ENCODE results near the gene AMBRA1.
"Not testable (repeated sequence)": the region's sequence is repeated elsewhere in the genome, so short reads cannot be mapped to it uniquely, and the experiment has no call there.

Gene AMBRA1

GRCh38 chr11:46521961-46522681, 71.7 kb downstream of the AMBRA1 start:
- DNase-seq: no peak
- in situ Hi-C loops (cut with MboI; ENCODE audit: low pct_unique_long_range_greater_than_20kb, low sequenced_read_pairs): no loop called here

GRCh38 chr11:46520971-46521745, 72.7 kb downstream of the AMBRA1 start:
- no peak for DNase-seq
- in situ Hi-C loops (cut with MboI; ENCODE audit: low pct_unique_long_range_greater_than_20kb, low sequenced_read_pairs): no loop called here

GRCh38 chr11:46519351-46519750, 74.5 kb downstream of the AMBRA1 start:
- DNase-seq: no peak
- in situ Hi-C loops (cut with MboI; ENCODE audit: low pct_unique_long_range_greater_than_20kb, low sequenced_read_pairs): no loop called here

GRCh38 chr11:46518928-46519327, 74.9 kb downstream of the AMBRA1 start:
- in situ Hi-C loops (cut with MboI; ENCODE audit: low pct_unique_long_range_greater_than_20kb, low sequenced_read_pairs); DNase-seq: not testable (repeated sequence)

- no peak for DNase-seq
- in situ Hi-C loops (cut with MboI; ENCODE audit: low pct_unique_long_range_greater_than_20kb, low sequenced_read_pairs): no loop called here
Observed at GRCh38 chr11:46514370-46514769, 79.5 kb downstream of the AMBRA1 start.

- no peak for DNase-seq
- in situ Hi-C loops (cut with MboI; ENCODE audit: low pct_unique_long_range_greater_than_20kb, low sequenced_read_pairs): no loop called here
Observed at GRCh38 chr11:46513934-46514342, 79.9 kb downstream of the AMBRA1 start.

GRCh38 chr11:46512261-46512881, 81.5 kb downstream of the AMBRA1 start:
- DNase-seq: no peak
- in situ Hi-C loops (cut with MboI; ENCODE audit: low pct_unique_long_range_greater_than_20kb, low sequenced_read_pairs): no loop called here

- in situ Hi-C loops (cut with MboI; ENCODE audit: low pct_unique_long_range_greater_than_20kb, low sequenced_read_pairs): no loop called here
- no peak for DNase-seq
Observed at GRCh38 chr11:46511342-46511741, 82.5 kb downstream of the AMBRA1 start.

- in situ Hi-C loops (cut with MboI; ENCODE audit: low pct_unique_long_range_greater_than_20kb, low sequenced_read_pairs): no loop called here
- DNase-seq: no peak
Observed at GRCh38 chr11:46508360-46508759, 85.5 kb downstream of the AMBRA1 start.

- no peak for DNase-seq
- in situ Hi-C loops (cut with MboI; ENCODE audit: low pct_unique_long_range_greater_than_20kb, low sequenced_read_pairs): no loop called here
Observed at GRCh38 chr11:46506483-46506791, 87.4 kb downstream of the AMBRA1 start.

- no peak for DNase-seq
- in situ Hi-C loops (cut with MboI; ENCODE audit: low pct_unique_long_range_greater_than_20kb, low sequenced_read_pairs): no loop called here
Observed at GRCh38 chr11:46505741-46506482, 87.9 kb downstream of the AMBRA1 start.

- in situ Hi-C loops (cut with MboI; ENCODE audit: low pct_unique_long_range_greater_than_20kb, low sequenced_read_pairs): no loop called here
- no peak for DNase-seq
Observed at GRCh38 chr11:46504817-46505613, 88.8 kb downstream of the AMBRA1 start.

- no peak for DNase-seq
- in situ Hi-C loops (cut with MboI; ENCODE audit: low pct_unique_long_range_greater_than_20kb, low sequenced_read_pairs): no loop called here
Observed at GRCh38 chr11:46499821-46500220, 94.0 kb downstream of the AMBRA1 start.

GRCh38 chr11:46498968-46499367, 94.9 kb downstream of the AMBRA1 start:
- in situ Hi-C loops (cut with MboI; ENCODE audit: low pct_unique_long_range_greater_than_20kb, low sequenced_read_pairs): no loop called here
- DNase-seq: no peak

GRCh38 chr11:46498179-46498578, 95.6 kb downstream of the AMBRA1 start:
- in situ Hi-C loops (cut with MboI; ENCODE audit: low pct_unique_long_range_greater_than_20kb, low sequenced_read_pairs): no loop called here

GRCh38 chr11:46497498-46497897, 96.3 kb downstream of the AMBRA1 start:
- in situ Hi-C loops (cut with MboI; ENCODE audit: low pct_unique_long_range_greater_than_20kb, low sequenced_read_pairs): no loop called here
- DNase-seq: no peak

More at GRCh38 chr11:46498179-46498578, 95.6 kb downstream of the AMBRA1 start:
- no peak for DNase-seq

- in situ Hi-C loops (cut with MboI; ENCODE audit: low pct_unique_long_range_greater_than_20kb, low sequenced_read_pairs): no loop called here
- DNase-seq: no peak
Observed at GRCh38 chr11:46493791-46494190, 100.0 kb downstream of the AMBRA1 start.

GRCh38 chr11:46492532-46492931, 101.3 kb downstream of the AMBRA1 start:
- DNase-seq: no peak
- in situ Hi-C loops (cut with MboI; ENCODE audit: low pct_unique_long_range_greater_than_20kb, low sequenced_read_pairs): no loop called here
